ENCODE data around the gene IL22RA2. TPM values are rescaled to one million over a fixed set of nuclear protein-coding genes. Genes with fewer than 3 reads are reported as not detected.
A peak's percentile ranks its signal among the peaks of the same experiment; 100 is the strongest.

Gene IL22RA2
- polyA plus RNA-seq, 1 donor (not counting 4 experiments of a cell fraction or from before 2014, with no cell fraction given), result 0.03 TPM

GRCh38 chr6:137094411-137095008, 78.9 kb downstream of the IL22RA2 start:
- Histone ChIP-seq H3K9me1 (ENCODE audit: control insufficient read depth, extremely low read depth, insufficient read depth, low read length) (no peaks in the 10 kb centered on the region), H3K4me2 (ENCODE audit: control insufficient read depth, extremely low read depth, insufficient read depth, low read depth, low read length) (no peak overlapping the region), H4K20me1 (ENCODE audit: control insufficient read depth, extremely low read depth, insufficient read depth, low read length) (no peaks in the 10 kb centered on the region), H3K4me1 (ENCODE audit: control insufficient read depth, extremely low read depth, insufficient read depth, low read length) (peaks cover 3% of the 10 kb centered on the region), H3K27ac (ENCODE audit: control insufficient read depth, insufficient read depth, low read length) (no peak overlapping the region), H3K79me2 (ENCODE audit: control insufficient read depth, insufficient read depth, low read length) (no peaks in the 10 kb centered on the region), H3K9me3 (ENCODE audit: control insufficient read depth, low read depth, low read length) (no peaks in the 10 kb centered on the region), H3K36me3 (ENCODE audit: control insufficient read depth in 2 of 2, extremely low read depth in 1 of 2, insufficient read depth in 2 of 2, low read length in 2 of 2) (no peaks in the 10 kb centered on the region), H3K27me3 (ENCODE audit: control insufficient read depth, extremely low read depth, insufficient read depth, low read length) (no peaks in the 10 kb centered on the region), H2AFZ (ENCODE audit: control insufficient read depth, low read length) (no peak overlapping the region), H3K9ac (ENCODE audit: control insufficient read depth, extremely low read depth, insufficient read depth, low read length) (no peak overlapping the region), H3K4me3 (ENCODE audit: control insufficient read depth in 2 of 3, extremely low read depth in 1 of 3, insufficient read depth in 2 of 3, low read depth in 1 of 3, low read length in 3 of 3) (no peak overlapping the region)
- TF ChIP-seq EZH2 (IDR thresholded peaks at IDR 0.05; ENCODE audit: low read length), result no peak
- TF ChIP-seq, protein P1, sequence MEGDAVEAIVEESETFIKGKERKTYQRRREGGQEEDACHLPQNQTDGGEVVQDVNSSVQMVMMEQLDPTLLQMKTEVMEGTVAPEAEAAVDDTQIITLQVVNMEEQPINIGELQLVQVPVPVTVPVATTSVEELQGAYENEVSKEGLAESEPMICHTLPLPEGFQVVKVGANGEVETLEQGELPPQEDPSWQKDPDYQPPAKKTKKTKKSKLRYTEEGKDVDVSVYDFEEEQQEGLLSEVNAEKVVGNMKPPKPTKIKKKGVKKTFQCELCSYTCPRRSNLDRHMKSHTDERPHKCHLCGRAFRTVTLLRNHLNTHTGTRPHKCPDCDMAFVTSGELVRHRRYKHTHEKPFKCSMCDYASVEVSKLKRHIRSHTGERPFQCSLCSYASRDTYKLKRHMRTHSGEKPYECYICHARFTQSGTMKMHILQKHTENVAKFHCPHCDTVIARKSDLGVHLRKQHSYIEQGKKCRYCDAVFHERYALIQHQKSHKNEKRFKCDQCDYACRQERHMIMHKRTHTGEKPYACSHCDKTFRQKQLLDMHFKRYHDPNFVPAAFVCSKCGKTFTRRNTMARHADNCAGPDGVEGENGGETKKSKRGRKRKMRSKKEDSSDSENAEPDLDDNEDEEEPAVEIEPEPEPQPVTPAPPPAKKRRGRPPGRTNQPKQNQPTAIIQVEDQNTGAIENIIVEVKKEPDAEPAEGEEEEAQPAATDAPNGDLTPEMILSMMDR (optimal IDR thresholded peaks at IDR 0.05 in 1 of 3, IDR thresholded peaks at IDR 0.05 in 1 of 3, conservative IDR thresholded peaks at IDR 0.05 in 1 of 3; ENCODE audit: extremely low read depth in 1 of 3, insufficient read depth in 2 of 3, low read length in 3 of 3), result peak; percentile 62 to 73 (median 64)
- dilution Hi-C loops (cut with MboI; ENCODE audit: extremely low pct_ligation_motif_present, low sequenced_read_pairs), result no loop called here
- FAIRE-seq (peak; percentile 83), DNase-seq (ENCODE audit: low read depth, low spot score) (peak; percentile 36)

Other genes with a start within 250 kb of the IL22RA2 start
- gene IL20RA, start 128.7 kb downstream of the IL22RA2 start, polyA plus RNA-seq, result 1.2 to 1.5 TPM (median 1.3 TPM) in 3 replicates
- 54.8 to 150 TPM (median 109 TPM) in 3 replicates for gene IFNGR1, start 45.7 kb upstream of the IL22RA2 start, polyA plus RNA-seq